Neural cell (in vitro differentiated cells): ENCODE measurements around the gene RAB3C. TPM values are rescaled to one million over a fixed set of nuclear protein-coding genes. Genes with fewer than 3 reads are reported as not detected.
A peak's percentile ranks its signal among the peaks of the same experiment; 100 is the strongest.

Experiments
- H2AFZ ChIP-seq: fragments of 200-600, 300-800 bp; sonication (generic), shearing (Covaris generic); 2 replicates; pipeline ENCODE4 v1.6.0; 2014; ENCODE audit warnings: low read depth, mild to moderate bottlenecking, antibody characterized with exemption, low read length, moderate library complexity
- H3F3A ChIP-seq: fragments of 200-600 bp; shearing (Covaris generic); 2 replicates; pipeline ENCODE4 v1.6.1; 2016; ENCODE audit warnings: mild to moderate bottlenecking, moderate library complexity, mixed read lengths, antibody characterized with exemption, low read length; ENCODE audit not compliant: insufficient read depth, poor library complexity, severe bottlenecking
- H3K27ac ChIP-seq: fragments of 200-600, 300-800 bp; sonication (generic), shearing (Covaris generic); 2 replicates; pipeline ENCODE4 v1.5.1; 2014; ENCODE audit warnings: mild to moderate bottlenecking, low read length, moderate library complexity
- H3K27me3 ChIP-seq: fragments of 300-800, 200-600 bp; sonication (generic), shearing (Covaris generic); 2 replicates; pipeline ENCODE4 v1.6.0; 2014; ENCODE audit warnings: mild to moderate bottlenecking, low read depth, low read length, moderate library complexity; ENCODE audit not compliant: insufficient read depth
- H3K36me3 ChIP-seq: fragments of 300-800, 200-600 bp; sonication (generic), shearing (Covaris generic); 2 replicates; pipeline ENCODE4 v1.5.1; 2014; ENCODE audit warnings: mild to moderate bottlenecking, antibody characterized with exemption, low read length, moderate library complexity; ENCODE audit not compliant: insufficient read depth
- H3K4me2 ChIP-seq: fragments of 300-800, 200-600 bp; sonication (generic), shearing (Covaris generic); 2 replicates; pipeline ENCODE4 v1.6.0; 2014; ENCODE audit warnings: mild to moderate bottlenecking, low read length
- H3K4me3 ChIP-seq: fragments of 300-800, 200-600 bp; sonication (generic), shearing (Covaris generic); 2 replicates; pipeline ENCODE4 v1.5.1; 2014; ENCODE audit warnings: mild to moderate bottlenecking, low read length, moderate library complexity
- H3K79me2 ChIP-seq: fragments of 200-600 bp; shearing (Covaris generic); replicated peaks from 2 replicates; pipeline ENCODE4 v1.6.0; 2014; ENCODE audit warnings: mild to moderate bottlenecking, low read length, moderate library complexity; ENCODE audit not compliant: insufficient read depth
- H3K9ac ChIP-seq: fragments of 300-800, 200-600 bp; sonication (generic), shearing (Covaris generic); 2 replicates; pipeline ENCODE4 v1.6.1; 2016; ENCODE audit warnings: mild to moderate bottlenecking, low read length, mixed read lengths
- H3K9me2 ChIP-seq: fragments of 200-600 bp; shearing (Covaris generic); 2 replicates; pipeline ENCODE4 v1.6.1; 2016; ENCODE audit warnings: mild to moderate bottlenecking, low read length, mixed read lengths; ENCODE audit not compliant: insufficient read depth
- H3K9me3 ChIP-seq: fragments of 200-600, 300-800 bp; sonication (generic), shearing (Covaris generic); 2 replicates; pipeline ENCODE4 v1.6.1; 2016; ENCODE audit warnings: mild to moderate bottlenecking, mixed run types, low read length, moderate library complexity, mixed read lengths
- H4K20me1 ChIP-seq: fragments of 200-600 bp; shearing (Covaris generic); 2 replicates; pipeline ENCODE4 v1.6.1; 2016; ENCODE audit warnings: mild to moderate bottlenecking, mixed run types; ENCODE audit not compliant: insufficient read depth
- CTCF ChIP-seq: fragments of 450-650 bp; IDR thresholded peaks from 2 replicates; pipeline ENCODE4 v1.5.1; 2014; ENCODE audit warnings: antibody characterized with exemption, mild to moderate bottlenecking, moderate library complexity; ENCODE audit not compliant: poor library complexity, severe bottlenecking
- EP300 ChIP-seq: fragments of 450-650 bp; conservative IDR thresholded peaks from 2 replicates; pipeline ENCODE4 v1.6.1; 2014; ENCODE audit warnings: antibody characterized with exemption, mild to moderate bottlenecking, moderate library complexity; ENCODE audit not compliant: poor library complexity, severe bottlenecking
- EZH2 ChIP-seq: fragments of 200-600, 300-800 bp; shearing (Covaris generic), sonication (generic); IDR thresholded peaks from 2 replicates; pipeline ENCODE4 v1.6.1; 2014; ENCODE audit warnings: antibody characterized with exemption, low read length, borderline replicate concordance, mild to moderate bottlenecking; ENCODE audit not compliant: insufficient read depth, poor library complexity, severe bottlenecking
- MXI1 ChIP-seq: fragments of 450-650 bp; conservative IDR thresholded peaks from 2 replicates; pipeline ENCODE4 v1.6.1; 2014; ENCODE audit warnings: antibody characterized with exemption, mild to moderate bottlenecking; ENCODE audit not compliant: poor library complexity, severe bottlenecking
- POLR2AphosphoS5 ChIP-seq: IDR thresholded peaks from 2 replicates; pipeline ENCODE4 v1.6.1; 2012
- RAD21 ChIP-seq: fragments of 450-650 bp; conservative IDR thresholded peaks from 2 replicates; pipeline ENCODE4 v1.6.1; 2014; ENCODE audit warnings: antibody characterized with exemption, mild to moderate bottlenecking, moderate library complexity
- REST ChIP-seq: IDR thresholded peaks from 2 replicates; pipeline ENCODE4 v1.6.1; 2012; ENCODE audit warnings: borderline replicate concordance
- SMC3 ChIP-seq: fragments of 450-650 bp; conservative IDR thresholded peaks from 2 replicates; pipeline ENCODE4 v1.6.1; 2014; ENCODE audit warnings: antibody characterized with exemption, mild to moderate bottlenecking, moderate library complexity; ENCODE audit not compliant: poor library complexity
- TAF1 ChIP-seq: IDR thresholded peaks from 2 replicates; pipeline ENCODE4 v1.6.1; 2012; ENCODE audit warnings: low read depth
- polyA plus RNA-seq: library from polyadenylated mRNA; depleted of rRNA; stranded (reverse); fragments of >200 nt; gene quantifications from 2 replicates; pipeline ENCODE4 v1.2.3, GENCODE V29; 2014

RAB3C gene
- polyA plus RNA-seq, 1 donor from 2014 or later = 94.3 TPM

- peak overlapping the region; percentile 47 for H3K9ac ChIP-seq
Observed at GRCh38 chr5:58890265-58890664, 307.4 kb downstream of the RAB3C start.

GRCh38 chr5:58890701-58891085, 307.8 kb downstream of the RAB3C start:
- Histone ChIP-seq H3K27ac (peak overlapping the region; percentile 75), H3K36me3 (no peaks in the 10 kb centered on the region), H3K9ac (peak overlapping the region; percentile 47), H3K79me2 (no peaks in the 10 kb centered on the region), H3K4me3 (no peak overlapping the region), H2AFZ (peak overlapping the region; percentile 70), H4K20me1 (no peaks in the 10 kb centered on the region), H3F3A (no peaks in the 10 kb centered on the region), H3K9me2 (no peaks in the 10 kb centered on the region), H3K9me3 (no peaks in the 10 kb centered on the region), H3K4me2 (no peak overlapping the region), H3K27me3 (no peaks in the 10 kb centered on the region)
- TF ChIP-seq EP300 = no peak
- no peak for TF ChIP-seq RAD21
- no peak for TF ChIP-seq POLR2AphosphoS5
- TF ChIP-seq REST = no peak
- no peak for TF ChIP-seq TAF1

More at GRCh38 chr5:58890265-58890664, 307.4 kb downstream of the RAB3C start:
- H3K9me3 ChIP-seq = no peaks in the 10 kb centered on the region
- no peaks in the 10 kb centered on the region for H3K9me2 ChIP-seq
- H4K20me1 ChIP-seq = no peaks in the 10 kb centered on the region
- no peak overlapping the region for H3K4me3 ChIP-seq
- peak overlapping the region; percentile 75 for H3K27ac ChIP-seq
- H3K79me2 ChIP-seq = no peaks in the 10 kb centered on the region
- no peak overlapping the region for H2AFZ ChIP-seq
- no peaks in the 10 kb centered on the region for H3K36me3 ChIP-seq
- no peaks in the 10 kb centered on the region for H3K27me3 ChIP-seq
- no peak for TF ChIP-seq SMC3
- TF ChIP-seq EZH2 = no peak
- no peak for TF ChIP-seq TAF1
- no peak for TF ChIP-seq POLR2AphosphoS5
- no peak for TF ChIP-seq CTCF
- no peak for TF ChIP-seq REST
- no peak for TF ChIP-seq MXI1
- TF ChIP-seq RAD21 = no peak
- TF ChIP-seq EP300 = no peak
- no peaks in the 10 kb centered on the region for H3F3A ChIP-seq
- no peak overlapping the region for H3K4me2 ChIP-seq
